ENCODE measurements around the gene MACF1.

GRCh38 chr1:39177706-39178105 lies 26.8 kb upstream of the MACF1 start:
- no peak for TF ChIP-seq CTCF (IDR thresholded peaks at IDR 0.05)
- TF ChIP-seq EZH2 (IDR thresholded peaks at IDR 0.05; ENCODE audit: borderline replicate concordance, insufficient read depth, low read depth, low read length, poor library complexity, severe bottlenecking), result no peak
